GM18507 (cell line): ENCODE data around the gene ZNF75A.

Experiments used
- DNase-seq: peaks from one replicate; pipeline ENCODE4 v3.0.0; 2011; ENCODE audit warnings: low read depth; ENCODE audit not compliant: insufficient read length; ENCODE audit errors: extremely low spot score
- FAIRE-seq: peaks from 2 replicates; lab custom pipeline; 2011; peaks lifted over from hg19 to GRCh38; lab: Jason Lieb, UNC

The ZNF75A gene

DNA sequence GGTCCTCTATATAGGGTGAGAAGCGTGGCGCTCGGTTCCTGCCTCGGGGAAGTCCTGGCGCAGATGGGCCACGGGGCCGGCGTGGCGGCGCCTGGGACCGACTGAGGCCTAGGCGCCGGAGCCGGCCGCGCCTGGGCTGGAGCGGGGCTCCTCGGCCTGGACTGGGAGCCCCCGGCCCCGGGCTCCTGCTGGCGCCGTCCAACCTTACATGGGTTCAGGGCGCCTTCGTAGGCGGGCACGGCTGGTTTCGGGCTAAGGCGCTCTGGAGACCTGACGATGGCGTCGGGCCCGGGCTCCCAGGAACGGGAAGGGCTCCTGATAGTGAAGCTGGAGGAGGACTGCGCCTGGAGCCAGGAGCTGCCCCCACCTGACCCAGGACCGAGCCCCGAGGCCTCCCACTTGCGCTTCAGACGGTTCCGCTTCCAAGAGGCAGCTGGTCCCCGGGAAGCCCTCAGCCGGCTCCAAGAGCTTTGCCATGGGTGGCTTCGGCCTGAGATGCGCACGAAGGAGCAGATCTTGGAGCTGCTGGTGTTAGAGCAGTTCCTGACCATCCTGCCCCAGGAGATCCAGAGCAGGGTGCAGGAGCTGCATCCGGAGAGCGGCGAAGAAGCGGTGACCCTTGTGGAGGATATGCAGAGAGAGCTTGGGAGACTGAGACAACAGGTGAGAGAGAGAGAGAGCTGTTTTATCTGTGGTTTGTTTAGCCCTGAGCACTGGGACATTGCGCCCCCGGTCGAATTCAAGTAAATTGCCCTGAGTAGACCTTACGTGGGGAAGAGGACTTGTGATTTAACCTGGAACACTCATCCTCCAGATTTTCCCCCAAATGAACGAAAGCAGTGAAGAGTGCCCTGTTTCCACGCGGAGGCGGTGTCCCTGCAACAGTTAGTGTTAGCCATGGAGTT, 21.5 kb upstream of the ZNF75A start:
- FAIRE-seq (no peak), DNase-seq (no peak)

GRCh38 chr16:3285131-3285530, 20.2 kb upstream of the ZNF75A start:
- DNase-seq (no peak), FAIRE-seq (no peak)

GRCh38 chr16:3289998-3290673, 15.2 kb upstream of the ZNF75A start:
- FAIRE-seq: no peak

GRCh38 chr16:3292604-3293003, 12.7 kb upstream of the ZNF75A start:
- no peak for DNase-seq
- FAIRE-seq: no peak

More at GRCh38 chr16:3289998-3290673, 15.2 kb upstream of the ZNF75A start:
- DNase-seq: no peak

DNA sequence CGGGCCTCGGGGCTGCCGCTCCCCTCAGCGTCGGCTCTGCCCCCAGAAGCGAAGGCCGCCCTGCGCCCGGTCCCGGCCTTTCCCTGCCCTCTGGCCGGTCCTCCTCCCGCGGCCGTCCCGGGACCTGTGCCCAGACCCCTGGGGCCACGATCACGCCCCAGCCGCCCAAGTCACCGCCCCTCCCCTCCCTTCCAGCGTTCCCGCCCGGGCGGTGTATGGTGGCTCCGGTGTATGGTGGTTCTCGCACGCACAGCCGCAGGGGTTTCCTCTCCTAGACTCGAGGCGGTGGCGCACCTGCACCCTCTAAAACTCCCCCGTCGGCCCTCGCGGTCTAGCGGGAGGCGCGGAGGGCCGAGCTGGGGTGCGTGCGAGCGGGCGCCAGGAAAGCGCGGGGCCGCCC, 10.1 kb upstream of the ZNF75A start:
- DNase-seq: no peak

DNA sequence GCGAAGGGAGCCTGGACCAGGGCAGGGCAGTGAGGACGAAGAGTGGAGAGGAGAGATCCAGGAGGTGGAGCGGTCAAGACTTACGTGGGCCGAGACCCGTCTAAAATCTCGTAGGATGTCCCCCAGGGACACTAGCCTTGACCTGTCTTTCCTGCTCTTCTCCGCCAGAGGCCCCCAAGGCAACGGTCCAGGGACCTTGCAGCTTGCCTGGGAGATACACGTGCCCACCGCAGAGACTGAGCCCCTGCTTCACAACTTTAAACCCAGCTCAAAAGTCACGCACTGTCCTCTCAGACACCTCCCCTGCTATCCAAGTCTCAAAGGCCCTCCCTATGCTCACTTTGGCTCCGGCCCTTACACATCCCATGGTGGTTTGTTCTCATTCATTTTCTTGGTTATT, 9.5 kb upstream of the ZNF75A start:
- DNase-seq (no peak), FAIRE-seq (no peak)

More for the DNA sequence above, 10.1 kb upstream of the ZNF75A start:
- no peak for FAIRE-seq

DNA sequence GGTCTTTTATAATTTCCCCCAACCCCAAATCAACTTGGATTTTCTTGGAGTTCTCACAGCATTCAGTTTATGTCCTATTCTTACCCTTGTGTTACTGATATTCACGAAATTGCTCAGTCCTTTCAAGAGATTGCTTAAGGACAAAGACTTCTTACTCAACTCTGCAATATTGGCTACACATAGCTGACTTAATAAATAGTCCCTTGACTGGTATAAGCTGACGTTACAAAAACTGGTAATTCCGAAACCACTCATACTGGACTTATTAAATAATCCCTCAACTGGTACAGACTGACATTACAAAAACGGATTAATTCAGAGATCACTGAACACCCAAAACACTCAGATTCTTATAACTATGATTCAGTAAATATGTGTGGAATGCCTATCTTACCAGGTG, 927 bp upstream of the ZNF75A start:
- no peak for DNase-seq
- FAIRE-seq: no peak

DNA sequence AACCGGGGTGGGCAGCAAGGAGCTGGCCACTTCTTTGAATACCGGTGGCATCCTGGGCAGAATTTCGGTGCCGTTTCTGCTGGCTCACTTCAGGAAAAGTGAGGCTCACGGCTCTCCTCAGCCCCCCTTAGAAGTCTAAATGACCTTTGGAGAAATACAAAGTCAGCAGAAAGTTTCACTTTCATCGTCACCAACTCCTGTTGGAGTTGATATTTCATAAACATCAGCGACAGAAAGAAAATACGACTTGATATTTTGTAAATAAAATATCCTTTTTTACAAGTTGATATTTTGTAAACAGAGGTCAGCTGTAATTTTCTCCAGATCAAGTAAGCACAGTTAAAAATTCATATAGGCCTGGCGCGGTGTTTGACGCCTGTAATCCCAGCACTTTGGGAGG, 781 bp downstream of the ZNF75A start:
- DNase-seq (no peak), FAIRE-seq (no peak)

DNA sequence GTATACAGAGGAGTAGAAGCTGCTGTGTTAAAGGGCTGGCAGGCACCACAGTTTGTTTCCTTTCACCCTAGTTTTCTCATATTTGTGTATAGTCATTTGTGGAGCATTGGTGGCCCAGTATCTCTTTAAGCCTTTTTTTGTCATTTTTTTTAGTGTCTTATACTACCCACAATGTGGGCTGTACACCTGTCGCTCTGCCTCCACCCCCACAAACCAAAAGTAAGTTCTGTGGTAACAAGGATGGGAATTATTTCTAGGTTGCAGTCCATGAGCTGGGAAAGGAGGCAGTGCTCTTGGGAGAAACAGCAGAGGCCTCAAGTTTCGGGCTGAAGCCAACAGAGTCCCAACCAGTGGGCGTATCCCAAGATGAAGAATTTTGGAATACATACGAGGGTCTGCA, 6.2 kb downstream of the ZNF75A start:
- FAIRE-seq: no peak
- DNase-seq: no peak

GRCh38 chr16:3317315-3317999, 12.2 kb downstream of the ZNF75A start:
- no peak for DNase-seq
- no peak for FAIRE-seq

DNA sequence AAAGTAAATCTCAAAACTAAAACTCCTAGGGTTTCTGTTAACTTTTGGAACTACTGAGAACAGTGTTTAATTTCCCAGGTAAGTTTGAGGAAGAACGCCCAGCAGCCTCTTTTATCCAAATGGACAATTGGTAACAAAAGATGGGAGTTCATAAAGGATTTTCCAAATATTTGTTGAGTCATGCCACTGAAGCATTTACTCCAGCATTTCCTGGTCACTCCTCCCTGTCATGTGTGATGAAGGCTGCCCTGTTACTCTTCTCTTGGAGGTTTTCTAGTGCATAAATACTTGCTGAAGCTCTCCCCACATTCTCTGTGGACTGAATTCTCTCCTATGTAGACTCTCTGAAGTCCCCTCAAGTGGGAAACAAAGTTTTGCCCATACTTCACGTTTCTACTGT, 16.5 kb downstream of the ZNF75A start:
- DNase-seq: no peak
- no peak for FAIRE-seq

- DNase-seq: no peak
- no peak for FAIRE-seq
Measured at GRCh38 chr16:3327514-3327913, 22.2 kb downstream of the ZNF75A start.

GRCh38 chr16:3328104-3328503, 22.8 kb downstream of the ZNF75A start:
- DNase-seq: no peak
- no peak for FAIRE-seq

DNA sequence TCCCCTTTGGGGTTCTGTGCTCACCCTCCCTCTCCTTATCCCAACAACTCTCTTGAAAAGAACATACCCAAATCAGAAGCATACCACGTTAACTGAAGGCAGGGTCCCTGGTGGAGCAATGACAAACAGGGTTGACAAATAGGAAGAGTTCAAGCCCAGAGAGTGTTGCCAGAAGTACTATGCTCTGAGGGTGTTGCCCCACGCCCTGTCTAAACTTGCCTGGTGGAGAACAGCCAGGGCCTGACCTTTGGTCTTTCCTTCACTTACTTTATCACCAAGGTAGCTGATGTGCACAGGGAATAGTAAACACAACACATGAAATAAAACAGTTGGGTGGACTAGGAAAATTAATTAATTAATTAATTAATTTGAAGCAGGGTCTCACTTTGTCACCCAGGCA, 23.3 kb downstream of the ZNF75A start:
- DNase-seq: no peak
- FAIRE-seq: no peak

GRCh38 chr16:3346041-3346440, 40.7 kb downstream of the ZNF75A start:
- no peak for DNase-seq

DNA sequence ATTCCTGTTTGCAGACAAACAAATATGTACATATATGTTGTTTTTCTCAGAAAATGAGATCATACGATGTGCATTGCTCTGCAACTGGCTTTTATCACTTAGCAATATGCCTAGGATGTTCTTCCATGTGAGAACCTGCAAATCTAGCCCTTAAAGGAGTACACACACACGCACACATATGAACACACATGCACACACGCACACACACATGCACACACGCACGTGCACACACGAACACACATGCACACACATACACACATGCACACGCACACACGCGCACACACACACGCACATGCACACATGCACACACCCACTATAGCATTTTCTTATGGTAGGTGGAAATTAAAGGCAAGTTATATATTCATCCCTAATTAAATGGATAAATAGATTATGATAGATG, 42.3 kb downstream of the ZNF75A start:
- DNase-seq: no peak
- FAIRE-seq: no peak

More at GRCh38 chr16:3346041-3346440, 40.7 kb downstream of the ZNF75A start:
- no peak for FAIRE-seq

GRCh38 chr16:3348547-3349167, 43.4 kb downstream of the ZNF75A start:
- no peak for DNase-seq
- no peak for FAIRE-seq

- DNase-seq: no peak
- no peak for FAIRE-seq
Measured at GRCh38 chr16:3349175-3349574, 43.9 kb downstream of the ZNF75A start.

GRCh38 chr16:3355589-3355988, 50.3 kb downstream of the ZNF75A start, which contains the start of gene OR2C1:
Gene OR2C1 (plus strand): TSS chr16:3355889. CDS start chr16:3355941, 52 bp downstream.
- DNase-seq (no peak), FAIRE-seq (no peak)

DNA sequence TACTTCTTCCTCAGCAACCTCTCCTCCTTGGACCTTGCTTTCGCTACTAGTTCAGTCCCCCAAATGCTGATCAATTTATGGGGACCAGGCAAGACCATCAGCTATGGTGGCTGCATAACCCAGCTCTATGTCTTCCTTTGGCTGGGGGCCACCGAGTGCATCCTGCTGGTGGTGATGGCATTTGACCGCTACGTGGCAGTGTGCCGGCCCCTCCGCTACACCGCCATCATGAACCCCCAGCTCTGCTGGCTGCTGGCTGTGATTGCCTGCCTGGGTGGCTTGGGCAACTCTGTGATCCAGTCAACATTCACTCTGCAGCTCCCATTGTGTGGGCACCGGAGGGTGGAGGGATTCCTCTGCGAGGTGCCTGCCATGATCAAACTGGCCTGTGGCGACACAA, 50.8 kb downstream of the ZNF75A start:
- DNase-seq (no peak), FAIRE-seq (no peak)
